Stimulated activated CD4-positive, alpha-beta T cell treated with anti-CD3 and anti-CD28 coated beads, Interleukin-15, amount 100 ng/mL, for 48 hours (primary cell): ENCODE results near the gene SLC2A9.
"Not testable (repeated sequence)": the region's sequence is repeated elsewhere in the genome, so short reads cannot be mapped to it uniquely, and the experiment has no call there.

ENCODE experiments used
- DNase-seq, 2 donors: peaks; one replicate each; pipeline ENCODE4 v3.0.0-alpha.2; 2020; ENCODE audit warnings: low read depth in 2 of 2

Gene SLC2A9

DNA sequence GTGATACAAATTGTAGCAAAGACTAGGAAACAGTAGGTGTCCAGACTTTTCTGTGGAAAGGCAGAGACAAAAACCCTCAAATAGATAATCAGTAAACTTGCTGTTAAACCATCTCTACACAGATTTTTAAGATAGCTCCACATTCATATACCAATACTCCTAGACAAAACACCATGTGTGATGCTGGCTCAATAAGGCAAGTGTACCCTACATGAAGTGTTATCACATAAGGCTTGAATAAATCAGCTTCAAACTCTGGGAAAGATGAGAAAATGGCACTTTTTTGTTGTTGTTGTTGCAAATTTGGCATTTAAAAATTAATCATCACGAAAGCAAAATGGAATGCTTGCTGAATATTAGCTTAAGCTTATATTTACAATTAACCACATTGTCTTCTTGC lies 194.7 kb downstream of the SLC2A9 start:
- DNase-seq, result no peak

DNA sequence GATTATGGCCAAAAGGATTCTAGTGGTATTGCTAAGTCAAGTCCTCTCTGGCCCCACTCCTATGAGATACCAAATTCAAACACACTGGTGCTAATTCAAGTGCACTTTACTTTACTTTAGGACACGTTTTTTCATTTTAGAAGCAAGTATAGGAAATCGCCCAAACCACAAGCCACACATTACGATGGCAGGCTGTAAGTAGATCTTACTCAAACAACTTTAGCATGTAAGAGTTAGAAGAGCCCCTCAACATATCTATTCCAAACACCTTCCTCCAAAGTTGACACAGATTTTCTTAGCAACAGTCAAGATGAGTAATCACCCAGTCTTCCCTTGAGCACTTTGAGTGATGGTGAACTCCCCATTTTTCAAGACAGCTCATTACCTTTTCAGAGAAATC lies 196.2 kb downstream of the SLC2A9 start:
- DNase-seq, result peak; percentile 0 to 7

DNA sequence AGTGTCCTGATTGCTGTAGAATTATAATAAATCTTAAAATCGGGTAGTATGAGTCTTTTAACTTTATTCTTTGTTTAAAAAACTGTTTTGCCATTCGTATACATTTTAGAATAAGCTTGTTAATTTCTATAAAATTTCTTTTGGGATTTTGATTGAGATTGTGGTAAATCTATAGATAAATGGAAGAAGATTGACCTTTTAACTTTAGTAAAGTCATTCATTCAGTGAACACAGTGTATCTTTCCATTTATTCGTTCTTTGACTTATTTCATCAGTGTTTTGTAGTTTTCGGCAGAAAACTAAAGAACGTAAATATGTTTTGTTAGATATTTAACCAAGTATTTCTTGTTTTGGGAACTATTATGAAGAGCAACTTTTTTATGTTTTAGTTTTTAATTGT lies 201.0 kb downstream of the SLC2A9 start:
- DNase-seq, result no peak

- no peak for DNase-seq
Observed at GRCh38 chr4:9816285-9816684, 205.0 kb downstream of the SLC2A9 start.

DNA sequence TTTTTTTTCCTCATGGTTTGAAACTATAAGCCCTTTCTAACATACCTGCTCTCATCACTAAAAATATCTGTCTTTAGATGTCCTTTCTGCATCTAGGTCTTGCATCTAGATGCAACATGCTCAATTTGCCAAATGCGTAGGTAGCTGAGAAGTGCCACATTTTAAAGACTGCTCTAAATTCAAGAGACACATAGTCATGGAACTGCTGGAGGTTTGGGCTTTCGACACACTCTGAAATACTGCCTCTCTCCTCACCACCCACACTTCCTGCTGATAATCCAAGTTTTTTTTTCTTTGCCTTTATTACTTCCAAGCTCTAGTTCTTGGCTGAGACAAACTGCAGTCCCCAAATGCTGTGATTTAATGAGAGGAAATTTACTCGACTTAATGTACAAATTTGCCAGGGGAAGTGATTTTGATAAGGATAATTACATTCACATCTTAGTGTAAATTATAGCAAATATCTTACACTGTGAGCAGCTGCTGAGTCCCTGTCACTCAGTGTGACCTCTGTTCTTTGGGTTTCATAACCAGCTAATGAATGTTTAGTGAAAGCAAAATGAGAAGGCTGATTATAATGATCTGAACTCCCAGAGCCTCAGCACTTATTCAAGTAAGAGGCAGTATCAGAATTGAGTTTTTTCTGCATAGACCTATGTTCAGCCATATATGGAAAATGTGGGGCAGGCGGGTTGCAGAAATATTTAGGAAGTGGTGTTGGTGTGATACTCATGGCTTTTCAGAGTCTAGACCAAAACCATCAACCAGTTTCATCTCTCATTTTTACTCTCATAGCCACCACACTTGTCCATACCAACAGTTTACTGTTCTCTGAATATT lies 208.6 kb downstream of the SLC2A9 start:
- no peak for DNase-seq

DNA sequence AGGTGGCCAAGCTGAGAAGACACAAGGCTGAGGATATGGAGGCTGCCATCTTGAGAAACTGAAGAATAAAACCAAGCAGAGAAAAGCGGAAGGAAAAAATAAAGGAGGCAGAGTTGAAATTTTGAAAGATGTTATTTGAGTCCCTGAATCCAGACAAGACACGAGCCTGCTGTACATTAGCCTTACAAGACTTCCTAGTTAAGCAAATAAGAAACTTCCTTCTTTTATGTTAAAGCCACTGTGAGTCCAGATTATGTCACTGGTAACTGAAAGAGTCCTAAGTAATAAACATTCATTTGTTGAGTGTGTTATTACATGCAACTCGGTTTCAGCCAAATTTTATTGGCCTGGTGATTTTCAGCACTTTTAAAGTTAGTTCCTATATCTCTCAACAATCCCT lies 209.5 kb downstream of the SLC2A9 start:
- no peak for DNase-seq

GRCh38 chr4:9808077-9808476 lies 213.2 kb downstream of the SLC2A9 start:
- no peak for DNase-seq

DNA sequence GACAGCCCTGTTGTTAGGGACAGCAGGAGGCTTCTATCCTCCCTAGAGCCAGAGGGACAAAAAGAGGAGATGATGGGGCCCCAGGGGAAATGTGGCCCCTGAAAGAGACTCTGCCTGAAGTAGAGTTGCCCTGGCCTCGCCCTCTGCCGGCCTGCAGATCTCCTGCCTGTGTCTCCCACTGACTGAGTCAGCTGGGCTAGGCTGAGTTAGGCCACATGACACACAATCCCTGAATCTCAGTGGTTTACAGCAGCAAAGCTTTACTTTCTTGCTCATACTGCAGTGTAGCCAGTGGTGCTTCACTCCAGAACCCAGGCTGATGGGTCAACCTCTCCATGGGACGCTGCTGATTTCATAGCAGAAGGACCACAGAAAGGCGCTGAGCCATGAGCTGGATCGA lies 216.4 kb downstream of the SLC2A9 start:
- no peak for DNase-seq

GRCh38 chr4:9800848-9801247 lies 220.4 kb downstream of the SLC2A9 start:
- DNase-seq, result no peak

DNA sequence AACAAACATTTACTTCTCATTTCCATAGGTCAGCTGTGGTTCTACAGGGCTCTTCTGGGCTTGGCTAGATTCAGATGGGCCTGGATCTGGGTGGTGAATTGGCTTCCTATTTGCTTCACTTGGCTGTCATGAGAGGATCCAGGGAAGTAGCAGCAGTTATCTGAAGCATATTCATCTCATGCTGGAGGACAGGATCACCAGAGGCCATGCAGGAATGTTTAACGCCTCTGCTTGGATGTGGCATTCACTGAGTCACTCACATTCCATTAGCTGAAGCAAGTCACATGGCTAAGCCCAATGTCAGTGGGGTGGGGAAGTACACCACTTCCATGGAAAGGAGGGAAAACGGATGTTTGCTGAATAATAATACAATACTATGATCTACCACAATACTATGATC lies 224.7 kb downstream of the SLC2A9 start:
- DNase-seq, result not testable (repeated sequence)

- no peak for DNase-seq
Observed at GRCh38 chr4:9792381-9792780, 228.9 kb downstream of the SLC2A9 start.

DNA sequence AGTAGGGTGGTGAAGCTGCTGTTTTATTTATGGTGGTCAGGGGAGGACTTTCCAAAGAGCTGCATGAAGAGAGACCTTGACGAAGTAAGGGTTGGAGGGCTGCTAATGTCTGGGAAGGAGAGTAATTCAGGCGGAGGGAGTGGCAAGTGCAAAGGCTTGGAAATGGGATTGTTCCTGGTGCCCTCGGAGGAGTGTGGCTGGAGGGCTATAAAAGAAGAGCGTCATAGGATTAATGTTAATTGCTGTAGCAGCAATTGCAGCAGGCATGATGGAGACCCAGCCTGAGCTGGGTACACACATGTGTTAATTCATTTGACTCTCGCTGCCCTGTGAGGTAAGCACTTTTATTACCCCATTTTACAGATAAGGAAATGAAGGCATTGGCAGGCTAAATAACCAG lies 235.4 kb downstream of the SLC2A9 start:
- DNase-seq, result not testable (repeated sequence)

DNA sequence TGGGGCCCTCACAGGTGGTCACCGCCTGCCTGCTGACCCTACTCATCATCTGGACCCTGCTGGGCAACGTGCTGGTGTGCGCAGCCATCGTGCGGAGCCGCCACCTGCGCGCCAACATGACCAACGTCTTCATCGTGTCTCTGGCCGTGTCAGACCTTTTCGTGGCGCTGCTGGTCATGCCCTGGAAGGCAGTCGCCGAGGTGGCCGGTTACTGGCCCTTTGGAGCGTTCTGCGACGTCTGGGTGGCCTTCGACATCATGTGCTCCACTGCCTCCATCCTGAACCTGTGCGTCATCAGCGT lies 239.2 kb downstream of the SLC2A9 start:
- DNase-seq, result no peak

GRCh38 chr4:9781343-9782135 lies 239.8 kb downstream of the SLC2A9 start, which contains the start of gene DRD5:
Gene DRD5 (plus strand): TSS chr4:9781634. CDS start chr4:9782030, 396 bp downstream.
- DNase-seq, result no peak
